Measurements from ENCODE around the gene ZNF580. TPM values are rescaled to one million over a fixed set of nuclear protein-coding genes. Genes with fewer than 3 reads are reported as not detected.

ZNF580 gene
- total RNA-seq, 1 donor from 2014 or later: 2.8 TPM

GRCh38 chr19:55597501-55597921 lies 43.3 kb upstream of the ZNF580 start:
- Mint-ChIP-seq H3K4me1 (peaks cover 25% of the 10 kb centered on the region), H3K9me3 (peaks cover 12% of the 10 kb centered on the region), H3K36me3 (peaks cover 40% of the 10 kb centered on the region), H3K4me3 (no peak overlapping the region), H3K27ac (no peak overlapping the region), H3K27me3 (ENCODE audit: insufficient read depth, low read depth) (peaks cover 7% of the 10 kb centered on the region)
- Histone ChIP-seq H3K4me3 (no peak overlapping the region), H2AFZ (replicated peaks) (no peak overlapping the region), H3F3A (ENCODE audit: low read depth) (peaks cover 44% of the 10 kb centered on the region), H3K4me2 (peak overlapping the region; percentile 55), H3K79me2 (ENCODE audit: low read depth) (peaks cover 16% of the 10 kb centered on the region), H3K27ac (peak overlapping the region; percentile 33), H3K36me3 (peaks cover 17% of the 10 kb centered on the region), H3K4me1 (peaks cover 6% of the 10 kb centered on the region), H3K9me3 (ENCODE audit: low read depth) (no peaks in the 10 kb centered on the region), H3K27me3 (no peaks in the 10 kb centered on the region), H3K9ac (no peak overlapping the region), H4K20me1 (ENCODE audit: low read depth) (no peaks in the 10 kb centered on the region)
- TF ChIP-seq EZH2 (IDR thresholded peaks at IDR 0.05): no peak
- no peak for TF ChIP-seq EZH2phosphoT487 (IDR thresholded peaks at IDR 0.05)
- no peak for TF ChIP-seq CTCF (IDR thresholded peaks at IDR 0.05)
- DNase-seq (ENCODE audit: low spot score): no peak

GRCh38 chr19:55598034-55598433 lies 42.8 kb upstream of the ZNF580 start:
- Histone ChIP-seq H3K4me3 (peak overlapping the region; percentile 73), H3K79me2 (ENCODE audit: low read depth) (peaks cover 16% of the 10 kb centered on the region), H2AFZ (replicated peaks) (no peak overlapping the region), H3K4me1 (peaks cover 6% of the 10 kb centered on the region), H3K9me3 (ENCODE audit: low read depth) (no peaks in the 10 kb centered on the region), H3K36me3 (peaks cover 17% of the 10 kb centered on the region), H3K4me2 (peak overlapping the region; percentile 55), H3F3A (ENCODE audit: low read depth) (peaks cover 44% of the 10 kb centered on the region), H3K27ac (peak overlapping the region; percentile 33), H3K27me3 (no peaks in the 10 kb centered on the region), H3K9ac (no peak overlapping the region), H4K20me1 (ENCODE audit: low read depth) (no peaks in the 10 kb centered on the region)
- Mint-ChIP-seq H3K4me1 (peaks cover 25% of the 10 kb centered on the region), H3K9me3 (peaks cover 12% of the 10 kb centered on the region), H3K27ac (peak overlapping the region; percentile 80), H3K36me3 (peaks cover 41% of the 10 kb centered on the region), H3K4me3 (peak overlapping the region; percentile 87), H3K27me3 (ENCODE audit: insufficient read depth, low read depth) (peaks cover 7% of the 10 kb centered on the region)
- TF ChIP-seq CTCF (IDR thresholded peaks at IDR 0.05) (no peak), EZH2 (IDR thresholded peaks at IDR 0.05) (no peak), EZH2phosphoT487 (IDR thresholded peaks at IDR 0.05) (no peak)
- DNase-seq (ENCODE audit: low spot score): peak; percentile 81

- no peaks in the 10 kb centered on the region for H3K9me3 ChIP-seq (ENCODE audit: low read depth)
- H3K36me3 ChIP-seq: peaks cover 17% of the 10 kb centered on the region
- no peak for TF ChIP-seq EZH2phosphoT487 (IDR thresholded peaks at IDR 0.05)
- no peak for TF ChIP-seq CTCF (IDR thresholded peaks at IDR 0.05)
- no peak for TF ChIP-seq EZH2 (IDR thresholded peaks at IDR 0.05)
- H3K27me3 ChIP-seq: no peaks in the 10 kb centered on the region
- Mint-ChIP-seq H3K4me3 (peak overlapping the region; percentile 98), H3K4me1 (peaks cover 29% of the 10 kb centered on the region), H3K27ac (peak overlapping the region; percentile 8), H3K9me3 (peaks cover 14% of the 10 kb centered on the region), H3K27me3 (ENCODE audit: insufficient read depth, low read depth) (peaks cover 7% of the 10 kb centered on the region), H3K36me3 (peaks cover 38% of the 10 kb centered on the region)
- peaks cover 6% of the 10 kb centered on the region for H3K4me1 ChIP-seq
- DNase-seq (ENCODE audit: low spot score): peak; percentile 96
- peaks cover 16% of the 10 kb centered on the region for H3K79me2 ChIP-seq (ENCODE audit: low read depth)
- peak overlapping the region; percentile 72 for H3K4me2 ChIP-seq
- H3K4me3 ChIP-seq: peak overlapping the region; percentile 73
- peak overlapping the region; percentile 98 for H3K27ac ChIP-seq
- H3K9ac ChIP-seq: peak overlapping the region; percentile 92
- H4K20me1 ChIP-seq (ENCODE audit: low read depth): no peaks in the 10 kb centered on the region
- H3F3A ChIP-seq (ENCODE audit: low read depth): peaks cover 52% of the 10 kb centered on the region
- H2AFZ ChIP-seq (replicated peaks): no peak overlapping the region
Observed at GRCh38 chr19:55598719-55599467, 41.9 kb upstream of the ZNF580 start.

All from neural progenitor cell (in vitro differentiated cells).